Upper lobe of left lung (tissue), 4 donors: ENCODE data around the gene ITSN1.

ENCODE experiments used
- POLR2A ChIP-seq, 4 donors: fragments of 450-650 bp; IDR thresholded peaks; one replicate each; pipeline ENCODE4 v1.5.1; 2016 to 2017; ENCODE audit warnings: antibody characterized with exemption in 4 of 4, mild to moderate bottlenecking in 2 of 4
- POLR2AphosphoS5 ChIP-seq, 2 donors: sonication (generic); formaldehyde crosslinking; IDR thresholded peaks; one replicate each; pipeline ENCODE4 v1.5.1; 2017; ENCODE audit warnings: antibody characterized with exemption in 2 of 2
- TF ChIP-seq, protein P1 (sequence below), 6 experiments: fragments of 450-650 bp in 4 of 6; fragments of 200-600 bp in 2 of 6; sonication (generic) in 2 of 6; IDR thresholded peaks; one replicate each; pipeline ENCODE4 v1.5.1; 2016 to 2019; ENCODE audit warnings: antibody characterized with exemption in 6 of 6

DNA sequence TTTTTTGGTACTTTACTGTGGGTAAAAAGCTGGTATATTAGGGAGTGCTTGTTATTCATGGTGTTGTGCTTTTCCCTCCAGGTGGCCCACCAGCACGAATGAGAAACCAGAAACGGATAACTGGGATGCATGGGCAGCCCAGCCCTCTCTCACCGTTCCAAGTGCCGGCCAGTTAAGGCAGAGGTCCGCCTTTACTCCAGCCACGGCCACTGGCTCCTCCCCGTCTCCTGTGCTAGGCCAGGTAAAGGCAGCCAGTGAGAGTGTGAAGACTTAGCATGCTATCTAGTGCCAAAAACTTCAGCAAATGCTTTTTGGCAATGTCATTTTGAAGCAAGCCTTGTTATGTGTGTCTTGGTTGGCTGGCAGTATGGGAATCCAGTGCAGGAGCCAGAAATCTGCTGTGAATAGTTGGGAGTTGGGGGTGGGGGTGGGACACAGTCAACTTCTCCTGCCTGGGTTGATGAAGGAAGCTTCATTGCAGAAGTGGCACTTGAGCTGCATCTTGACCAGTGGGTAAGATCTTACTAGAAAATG lies 171.6 kb downstream of the ITSN1 start:
- TF ChIP-seq, protein P1, sequence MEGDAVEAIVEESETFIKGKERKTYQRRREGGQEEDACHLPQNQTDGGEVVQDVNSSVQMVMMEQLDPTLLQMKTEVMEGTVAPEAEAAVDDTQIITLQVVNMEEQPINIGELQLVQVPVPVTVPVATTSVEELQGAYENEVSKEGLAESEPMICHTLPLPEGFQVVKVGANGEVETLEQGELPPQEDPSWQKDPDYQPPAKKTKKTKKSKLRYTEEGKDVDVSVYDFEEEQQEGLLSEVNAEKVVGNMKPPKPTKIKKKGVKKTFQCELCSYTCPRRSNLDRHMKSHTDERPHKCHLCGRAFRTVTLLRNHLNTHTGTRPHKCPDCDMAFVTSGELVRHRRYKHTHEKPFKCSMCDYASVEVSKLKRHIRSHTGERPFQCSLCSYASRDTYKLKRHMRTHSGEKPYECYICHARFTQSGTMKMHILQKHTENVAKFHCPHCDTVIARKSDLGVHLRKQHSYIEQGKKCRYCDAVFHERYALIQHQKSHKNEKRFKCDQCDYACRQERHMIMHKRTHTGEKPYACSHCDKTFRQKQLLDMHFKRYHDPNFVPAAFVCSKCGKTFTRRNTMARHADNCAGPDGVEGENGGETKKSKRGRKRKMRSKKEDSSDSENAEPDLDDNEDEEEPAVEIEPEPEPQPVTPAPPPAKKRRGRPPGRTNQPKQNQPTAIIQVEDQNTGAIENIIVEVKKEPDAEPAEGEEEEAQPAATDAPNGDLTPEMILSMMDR (IDR thresholded peaks at IDR 0.05), result no peak
- TF ChIP-seq POLR2A (IDR thresholded peaks at IDR 0.05) (no peak), POLR2AphosphoS5 (IDR thresholded peaks at IDR 0.05) (no peak)
